ENCODE measurements around the gene MYO16.

Gene MYO16

GRCh38 chr13:109136873-109137272 is 507.5 kb downstream of the MYO16 start:
- H3K27ac ChIP-seq (ENCODE audit: low read depth, low read length), result no peak overlapping the region
- peaks cover under 1% of the 10 kb centered on the region for H3K4me1 ChIP-seq (ENCODE audit: control insufficient read depth, insufficient read depth, low read length)
- H3K4me3 ChIP-seq (ENCODE audit: low read depth, low read length), result no peak overlapping the region
- peaks cover 8% of the 10 kb centered on the region; the same call in 1 of the 2 replicates for H3K9me3 ChIP-seq (ENCODE audit: control insufficient read depth, insufficient read depth, low read length)
- H3K9ac ChIP-seq (ENCODE audit: low read depth, low read length), result no peak overlapping the region
- no peaks in the 10 kb centered on the region for H3K27me3 ChIP-seq (ENCODE audit: control insufficient read depth, insufficient read depth, low read length)
- H3K36me3 ChIP-seq (ENCODE audit: control insufficient read depth, insufficient read depth, low read length), result no peaks in the 10 kb centered on the region

- peaks cover 8% of the 10 kb centered on the region; the same call in 1 of the 2 replicates for H3K9me3 ChIP-seq (ENCODE audit: control insufficient read depth, insufficient read depth, low read length)
- H3K36me3 ChIP-seq (ENCODE audit: control insufficient read depth, insufficient read depth, low read length), result no peaks in the 10 kb centered on the region
- H3K27me3 ChIP-seq (ENCODE audit: control insufficient read depth, insufficient read depth, low read length), result no peaks in the 10 kb centered on the region
- H3K4me3 ChIP-seq (ENCODE audit: low read depth, low read length), result no peak overlapping the region
- H3K4me1 ChIP-seq (ENCODE audit: control insufficient read depth, insufficient read depth, low read length), result no peaks in the 10 kb centered on the region
- no peak overlapping the region for H3K27ac ChIP-seq (ENCODE audit: low read depth, low read length)
- no peak overlapping the region for H3K9ac ChIP-seq (ENCODE audit: low read depth, low read length)
Measured at GRCh38 chr13:109139346-109139745, 509.9 kb downstream of the MYO16 start.

- Histone ChIP-seq H3K9ac (ENCODE audit: low read depth, low read length) (no peak overlapping the region), H3K27me3 (ENCODE audit: control insufficient read depth, insufficient read depth, low read length) (no peaks in the 10 kb centered on the region), H3K4me1 (ENCODE audit: control insufficient read depth, insufficient read depth, low read length) (no peaks in the 10 kb centered on the region), H3K27ac (ENCODE audit: low read depth, low read length) (no peak overlapping the region), H3K36me3 (ENCODE audit: control insufficient read depth, insufficient read depth, low read length) (no peaks in the 10 kb centered on the region), H3K9me3 (ENCODE audit: control insufficient read depth, insufficient read depth, low read length) (peaks cover 8% of the 10 kb centered on the region; the same call in 1 of the 2 replicates), H3K4me3 (ENCODE audit: low read depth, low read length) (no peak overlapping the region)
Measured at GRCh38 chr13:109140054-109140453, 510.6 kb downstream of the MYO16 start.

- no peaks in the 10 kb centered on the region for H3K27me3 ChIP-seq (ENCODE audit: control insufficient read depth, insufficient read depth, low read length)
- H3K4me1 ChIP-seq (ENCODE audit: control insufficient read depth, insufficient read depth, low read length), result no peaks in the 10 kb centered on the region
- H3K36me3 ChIP-seq (ENCODE audit: control insufficient read depth, insufficient read depth, low read length), result no peaks in the 10 kb centered on the region
- H3K4me3 ChIP-seq (ENCODE audit: low read depth, low read length), result no peak overlapping the region
- H3K9me3 ChIP-seq (ENCODE audit: control insufficient read depth, insufficient read depth, low read length), result peaks cover 8% of the 10 kb centered on the region; the same call in 1 of the 2 replicates
- H3K27ac ChIP-seq (ENCODE audit: low read depth, low read length), result no peak overlapping the region
- H3K9ac ChIP-seq (ENCODE audit: low read depth, low read length), result no peak overlapping the region
Measured at GRCh38 chr13:109140479-109141349, 511.3 kb downstream of the MYO16 start.

GRCh38 chr13:109141706-109142105 is 512.3 kb downstream of the MYO16 start:
- Histone ChIP-seq H3K9ac (ENCODE audit: low read depth, low read length) (no peak overlapping the region), H3K36me3 (ENCODE audit: control insufficient read depth, insufficient read depth, low read length) (no peaks in the 10 kb centered on the region), H3K4me1 (ENCODE audit: control insufficient read depth, insufficient read depth, low read length) (no peaks in the 10 kb centered on the region), H3K9me3 (ENCODE audit: control insufficient read depth, insufficient read depth, low read length) (peaks cover 8% of the 10 kb centered on the region; the same call in 1 of the 2 replicates), H3K27me3 (ENCODE audit: control insufficient read depth, insufficient read depth, low read length) (no peaks in the 10 kb centered on the region), H3K27ac (ENCODE audit: low read depth, low read length) (no peak overlapping the region), H3K4me3 (ENCODE audit: low read depth, low read length) (no peak overlapping the region)

- H3K9me3 ChIP-seq (ENCODE audit: control insufficient read depth, insufficient read depth, low read length), result 0 out of 2 replicates have a peak, but pooled peaks cover 2% of the 10 kb centered on the region
- H3K27ac ChIP-seq (ENCODE audit: low read depth, low read length), result no peak overlapping the region
- no peaks in the 10 kb centered on the region for H3K36me3 ChIP-seq (ENCODE audit: control insufficient read depth, insufficient read depth, low read length)
- no peak overlapping the region for H3K9ac ChIP-seq (ENCODE audit: low read depth, low read length)
- H3K27me3 ChIP-seq (ENCODE audit: control insufficient read depth, insufficient read depth, low read length), result no peaks in the 10 kb centered on the region
- H3K4me1 ChIP-seq (ENCODE audit: control insufficient read depth, insufficient read depth, low read length), result no peaks in the 10 kb centered on the region
- H3K4me3 ChIP-seq (ENCODE audit: low read depth, low read length), result no peak overlapping the region
Measured at GRCh38 chr13:109144693-109145437, 515.5 kb downstream of the MYO16 start.

GRCh38 chr13:109145631-109146030 is 516.2 kb downstream of the MYO16 start:
- Histone ChIP-seq H3K27ac (ENCODE audit: low read depth, low read length) (no peak overlapping the region), H3K36me3 (ENCODE audit: control insufficient read depth, insufficient read depth, low read length) (no peaks in the 10 kb centered on the region), H3K27me3 (ENCODE audit: control insufficient read depth, insufficient read depth, low read length) (no peaks in the 10 kb centered on the region), H3K9me3 (ENCODE audit: control insufficient read depth, insufficient read depth, low read length) (no peaks in the 10 kb centered on the region), H3K9ac (ENCODE audit: low read depth, low read length) (no peak overlapping the region), H3K4me3 (ENCODE audit: low read depth, low read length) (no peak overlapping the region), H3K4me1 (ENCODE audit: control insufficient read depth, insufficient read depth, low read length) (0 out of 2 replicates have a peak, but pooled peaks cover 1% of the 10 kb centered on the region)

- H3K4me3 ChIP-seq (ENCODE audit: low read depth, low read length), result no peak overlapping the region
- no peaks in the 10 kb centered on the region for H3K36me3 ChIP-seq (ENCODE audit: control insufficient read depth, insufficient read depth, low read length)
- no peak overlapping the region for H3K9ac ChIP-seq (ENCODE audit: low read depth, low read length)
- H3K4me1 ChIP-seq (ENCODE audit: control insufficient read depth, insufficient read depth, low read length), result 0 out of 2 replicates have a peak, but pooled peaks cover 6% of the 10 kb centered on the region
- no peak overlapping the region for H3K27ac ChIP-seq (ENCODE audit: low read depth, low read length)
- no peaks in the 10 kb centered on the region for H3K9me3 ChIP-seq (ENCODE audit: control insufficient read depth, insufficient read depth, low read length)
- no peaks in the 10 kb centered on the region for H3K27me3 ChIP-seq (ENCODE audit: control insufficient read depth, insufficient read depth, low read length)
Measured at GRCh38 chr13:109146393-109146792, 517.0 kb downstream of the MYO16 start.

- no peak overlapping the region for H3K9ac ChIP-seq (ENCODE audit: low read depth, low read length)
- H3K36me3 ChIP-seq (ENCODE audit: control insufficient read depth, insufficient read depth, low read length), result no peaks in the 10 kb centered on the region
- no peak overlapping the region for H3K4me3 ChIP-seq (ENCODE audit: low read depth, low read length)
- H3K27me3 ChIP-seq (ENCODE audit: control insufficient read depth, insufficient read depth, low read length), result no peaks in the 10 kb centered on the region
- no peak overlapping the region for H3K27ac ChIP-seq (ENCODE audit: low read depth, low read length)
- H3K9me3 ChIP-seq (ENCODE audit: control insufficient read depth, insufficient read depth, low read length), result no peaks in the 10 kb centered on the region
- peaks cover 12% of the 10 kb centered on the region; the same call in 1 of the 2 replicates for H3K4me1 ChIP-seq (ENCODE audit: control insufficient read depth, insufficient read depth, low read length)
Measured at GRCh38 chr13:109146912-109147647, 517.7 kb downstream of the MYO16 start.

GRCh38 chr13:109148243-109148642 is 518.8 kb downstream of the MYO16 start:
- H3K4me1 ChIP-seq (ENCODE audit: control insufficient read depth, insufficient read depth, low read length), result peaks cover 13% of the 10 kb centered on the region; the same call in 1 of the 2 replicates
- no peak overlapping the region for H3K27ac ChIP-seq (ENCODE audit: low read depth, low read length)
- H3K4me3 ChIP-seq (ENCODE audit: low read depth, low read length), result no peak overlapping the region
- no peaks in the 10 kb centered on the region for H3K27me3 ChIP-seq (ENCODE audit: control insufficient read depth, insufficient read depth, low read length)
- H3K36me3 ChIP-seq (ENCODE audit: control insufficient read depth, insufficient read depth, low read length), result no peaks in the 10 kb centered on the region
- no peak overlapping the region for H3K9ac ChIP-seq (ENCODE audit: low read depth, low read length)
- no peaks in the 10 kb centered on the region for H3K9me3 ChIP-seq (ENCODE audit: control insufficient read depth, insufficient read depth, low read length)
